ENCODE data around the gene THOC3.
"Not testable (repeated sequence)": the region's sequence is repeated elsewhere in the genome, so short reads cannot be mapped to it uniquely, and the experiment has no call there.

Gene THOC3

DNA sequence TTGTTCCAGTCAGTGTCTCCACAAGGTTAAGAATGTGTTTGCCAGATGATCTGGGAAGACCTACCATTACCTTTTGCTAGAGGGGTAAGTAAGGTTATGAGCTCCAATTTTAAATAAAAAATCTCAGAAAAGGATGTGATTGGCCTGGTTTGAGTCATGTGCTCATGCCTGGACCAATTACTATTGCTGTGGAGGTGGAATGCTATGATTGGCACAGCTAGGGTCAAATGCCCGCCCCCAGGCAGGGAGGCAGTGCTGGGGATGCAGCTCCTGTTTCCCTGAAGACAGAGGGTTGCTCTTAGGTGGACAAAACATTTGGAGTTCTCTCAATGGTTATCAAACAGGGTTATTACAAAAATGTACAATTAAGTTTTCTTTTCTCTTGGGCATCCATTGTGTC lies 29.6 kb downstream of the THOC3 start:
- DNase-seq = not testable (repeated sequence)

DNA sequence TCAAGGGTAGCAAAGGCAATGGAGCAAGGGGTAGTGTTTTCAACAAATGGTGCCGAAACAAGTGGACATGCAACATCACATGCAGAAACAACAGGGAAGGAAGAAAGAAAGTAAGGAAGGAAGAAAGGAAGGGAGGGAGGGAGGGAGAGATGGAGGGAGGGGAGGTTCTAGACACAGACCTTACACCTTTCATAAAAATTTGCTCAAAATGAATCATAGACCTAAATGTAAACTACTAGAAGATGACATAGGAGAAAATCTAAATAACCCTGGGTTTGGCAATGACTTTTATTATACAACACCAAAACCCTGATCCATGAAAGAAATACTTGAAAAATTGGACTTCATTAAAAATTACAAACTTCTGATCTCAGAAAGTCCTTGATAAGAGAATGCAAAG lies 39.4 kb downstream of the THOC3 start:
- DNase-seq = not testable (repeated sequence)

DNA sequence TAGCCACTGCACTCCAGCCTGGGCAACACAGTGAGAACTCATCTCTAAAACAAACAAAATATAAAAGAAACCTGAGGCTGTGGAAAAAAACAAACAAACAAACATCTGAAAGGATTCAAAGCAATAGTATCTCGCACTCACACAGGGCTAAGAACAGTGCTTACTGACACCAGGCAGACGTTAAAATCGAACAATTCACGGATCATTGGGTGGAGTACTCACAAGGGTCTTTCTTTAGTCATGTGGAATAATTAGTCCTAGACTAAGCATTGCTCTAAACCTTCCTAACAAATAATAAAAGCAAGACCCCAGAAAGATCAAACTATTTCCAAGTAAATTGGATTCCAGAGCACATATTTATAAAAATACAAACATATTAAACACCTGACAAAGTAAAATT lies 43.0 kb downstream of the THOC3 start:
- not testable (repeated sequence) for DNase-seq

DNA sequence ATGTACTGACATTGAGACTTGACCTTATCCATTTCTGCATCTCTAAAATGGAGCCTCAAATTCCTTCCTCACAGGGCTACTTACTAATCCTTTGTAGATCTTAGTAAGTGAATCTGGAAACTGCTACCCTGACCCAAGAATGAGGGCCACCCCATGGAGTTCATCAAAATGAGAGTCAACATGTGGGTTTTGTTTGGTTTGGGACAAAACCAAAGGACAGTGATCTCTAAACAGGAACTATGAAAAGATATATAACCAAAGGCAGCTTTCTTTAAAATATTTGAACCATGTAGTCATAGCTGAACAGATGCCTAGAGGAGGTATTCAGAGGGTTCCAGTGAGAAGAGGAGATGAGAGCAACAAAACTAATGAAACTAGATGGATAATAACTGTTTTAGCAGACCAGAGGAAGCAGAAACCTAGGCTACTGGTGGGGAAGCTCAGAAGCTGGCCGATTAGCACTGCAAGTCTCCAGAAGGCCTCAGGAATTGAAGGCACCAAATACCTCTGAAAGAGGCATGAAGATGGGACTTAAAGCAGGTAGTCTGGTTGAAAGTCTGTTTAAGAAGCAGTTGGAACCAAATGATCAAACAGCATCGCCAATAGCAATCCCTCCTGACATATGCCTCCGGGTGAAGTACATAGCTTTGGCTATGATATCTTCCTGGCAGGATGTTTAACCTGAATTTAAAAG lies 45.8 kb downstream of the THOC3 start:
- no peak for DNase-seq

DNA sequence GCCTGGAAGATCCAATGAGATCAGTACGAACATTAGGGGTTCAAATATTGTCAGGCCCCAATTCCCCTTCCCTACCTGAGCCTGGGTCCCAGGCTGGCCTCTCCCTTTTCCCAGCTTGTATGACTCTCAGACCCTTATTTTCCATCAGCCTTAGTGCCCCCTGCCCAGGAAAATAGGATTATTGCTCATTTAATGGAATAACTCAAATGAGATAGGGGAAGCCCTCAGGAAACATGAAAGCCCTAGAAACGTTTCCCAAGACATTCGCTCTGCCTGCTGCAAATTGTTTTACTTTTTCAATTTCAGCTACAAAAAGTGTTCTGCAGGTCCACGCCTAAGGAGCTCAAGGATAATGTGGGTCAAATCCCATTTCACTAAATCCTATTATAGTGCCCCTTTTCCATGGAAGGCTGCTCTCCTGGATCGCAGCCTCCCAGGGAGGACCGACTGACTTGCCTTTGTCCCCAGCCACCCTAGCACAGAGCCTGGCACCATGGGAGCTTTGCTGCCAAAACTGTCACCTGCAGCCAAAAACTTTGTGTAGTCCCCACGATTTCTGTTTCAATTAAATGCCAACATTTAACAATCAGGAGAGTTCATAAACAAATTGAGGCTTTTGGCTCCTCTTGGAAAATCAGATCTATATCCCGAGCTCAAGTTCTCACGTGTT lies 46.9 kb downstream of the THOC3 start:
- no peak for DNase-seq

DNA sequence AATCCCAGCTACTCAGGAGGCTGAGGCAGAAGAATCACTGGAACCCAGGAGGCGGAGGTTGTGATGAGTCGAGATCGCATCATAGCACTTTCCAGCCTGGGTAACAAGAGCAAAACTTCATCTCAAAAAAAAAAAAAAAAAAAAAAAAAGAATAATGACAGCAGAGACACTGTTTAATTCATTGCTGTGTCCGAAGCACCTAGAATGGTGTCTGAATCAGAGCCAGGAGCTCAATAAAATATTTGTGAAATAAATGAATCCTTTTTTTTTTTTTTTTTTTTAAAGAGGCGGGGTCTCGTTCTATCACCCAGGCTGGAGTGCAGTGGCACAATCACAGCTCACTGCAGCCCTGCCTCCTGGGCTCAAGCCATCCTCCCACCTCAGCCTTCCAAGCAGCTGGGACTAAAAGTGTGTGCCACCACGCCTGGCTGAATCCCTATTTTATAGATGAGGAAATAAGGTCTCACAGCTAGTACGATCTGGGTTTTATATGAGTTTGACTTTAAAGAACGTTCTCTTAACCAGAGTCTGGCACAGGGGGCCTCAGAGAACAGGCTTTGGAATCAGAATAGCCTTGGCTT lies 47.8 kb downstream of the THOC3 start:
- no peak for DNase-seq

DNA sequence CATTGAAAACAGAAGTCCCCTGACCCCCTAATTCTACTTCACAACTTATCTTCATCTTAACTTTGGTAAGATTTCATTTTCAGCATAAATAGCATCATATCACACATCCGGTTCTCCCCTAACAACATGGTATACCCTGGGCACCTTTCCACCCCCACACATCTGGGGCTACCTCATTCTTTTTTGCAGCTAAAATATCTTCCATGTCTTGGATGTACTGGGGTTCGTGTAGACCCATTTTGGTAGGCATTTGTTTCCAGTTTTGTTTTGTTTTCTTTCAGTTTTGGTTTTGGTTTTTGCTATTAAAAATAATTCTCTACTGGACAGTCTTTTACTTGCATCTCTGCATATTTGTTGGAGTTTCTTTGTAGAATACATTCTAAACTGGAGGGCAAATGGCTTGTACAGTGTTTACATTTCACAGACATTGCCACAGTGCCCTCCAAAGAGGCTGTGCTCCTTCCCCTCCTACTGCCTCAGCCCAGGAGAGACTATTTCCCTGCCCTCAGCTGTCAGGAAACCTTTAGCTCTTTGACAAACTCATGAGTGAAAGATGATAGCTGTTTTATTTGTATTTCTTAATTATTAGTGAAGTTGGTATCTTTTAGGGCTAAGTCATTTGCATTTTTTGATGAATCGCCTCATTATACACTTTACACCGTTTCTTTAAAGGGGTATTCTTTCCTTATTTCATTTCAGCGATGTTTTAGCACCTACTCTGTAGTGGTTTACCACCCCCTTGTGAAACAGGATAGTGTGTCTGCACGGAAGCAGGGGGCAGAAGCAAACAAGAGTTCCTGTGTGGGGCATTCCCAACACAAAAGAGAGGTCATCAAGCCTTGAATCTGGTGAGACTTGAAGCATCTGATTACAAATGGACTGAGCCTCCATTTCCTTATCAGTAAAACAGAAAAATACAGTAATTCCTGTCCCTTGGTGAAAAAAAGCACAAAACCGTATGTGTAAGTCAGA lies 52.8 kb downstream of the THOC3 start:
- not testable (repeated sequence) for DNase-seq

DNA sequence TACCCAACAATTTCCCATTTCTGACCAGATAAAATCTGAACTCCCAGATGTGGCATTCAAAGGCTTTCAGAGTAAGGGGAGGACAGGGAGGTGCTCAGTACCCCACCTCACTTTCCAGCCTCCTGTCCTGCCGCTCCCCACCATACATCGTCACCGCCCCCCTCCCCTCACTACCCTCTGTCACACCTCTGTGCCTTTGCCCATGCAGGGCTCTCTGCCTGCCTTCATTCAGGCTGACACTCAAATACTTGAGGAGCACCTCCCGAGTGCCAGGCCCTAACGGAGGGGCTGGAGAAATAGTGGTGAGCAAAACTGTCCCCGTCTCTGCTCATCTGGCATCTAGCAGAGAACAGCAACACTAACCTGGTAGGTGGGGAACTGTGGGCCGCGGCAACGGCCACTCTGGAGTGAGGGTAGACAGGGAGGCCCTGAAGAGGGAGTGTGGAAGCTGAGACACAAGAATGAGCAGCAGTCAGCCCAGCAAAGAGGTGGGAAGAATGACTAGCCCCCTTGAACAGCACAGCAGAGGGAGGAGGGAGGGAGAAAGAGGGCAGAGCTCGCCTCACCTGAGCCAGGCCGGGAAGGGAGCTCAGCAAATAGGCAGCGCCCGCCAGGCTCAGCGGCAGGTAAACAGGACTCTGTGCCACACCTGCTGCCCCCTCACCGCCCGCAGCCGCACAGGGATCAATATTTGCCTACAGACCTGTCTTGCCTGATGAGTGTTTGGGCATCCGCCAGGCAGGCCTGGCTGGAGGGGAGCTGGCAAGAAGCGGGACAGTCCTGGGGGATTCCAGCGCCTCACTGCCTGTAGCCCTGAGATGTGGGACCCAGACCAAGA lies 54.1 kb downstream of the THOC3 start:
- DNase-seq = not testable (repeated sequence)

DNA sequence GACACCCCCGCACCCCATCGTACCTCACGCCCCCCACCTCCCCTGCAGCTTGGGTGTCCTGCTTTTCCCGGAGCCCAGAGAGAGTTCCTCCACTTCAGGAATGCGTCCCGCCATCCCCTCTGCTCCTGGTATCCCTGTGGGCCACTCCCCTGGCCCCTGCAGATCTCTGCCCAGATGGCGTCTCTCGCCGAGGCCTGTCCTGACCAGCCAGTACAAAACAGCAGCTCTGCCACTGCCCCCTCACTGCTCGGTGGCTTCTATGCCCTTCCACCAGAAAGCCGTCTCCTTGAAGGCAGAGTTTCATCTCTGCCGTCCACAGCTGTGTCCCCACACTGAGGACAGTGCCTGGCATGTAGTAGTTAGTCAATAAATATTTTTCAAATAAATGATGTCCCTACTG lies 58.0 kb downstream of the THOC3 start:
- not testable (repeated sequence) for DNase-seq
